ENCODE results near the gene CAV1. TPM values are rescaled to one million over a fixed set of nuclear protein-coding genes. Genes with fewer than 3 reads are reported as not detected.
A peak's percentile ranks its signal among the peaks of the same experiment; 100 is the strongest.

Gene CAV1
- total RNA-seq, 4 donors from 2014 or later: 301 to 490 (median 321) TPM

DNA sequence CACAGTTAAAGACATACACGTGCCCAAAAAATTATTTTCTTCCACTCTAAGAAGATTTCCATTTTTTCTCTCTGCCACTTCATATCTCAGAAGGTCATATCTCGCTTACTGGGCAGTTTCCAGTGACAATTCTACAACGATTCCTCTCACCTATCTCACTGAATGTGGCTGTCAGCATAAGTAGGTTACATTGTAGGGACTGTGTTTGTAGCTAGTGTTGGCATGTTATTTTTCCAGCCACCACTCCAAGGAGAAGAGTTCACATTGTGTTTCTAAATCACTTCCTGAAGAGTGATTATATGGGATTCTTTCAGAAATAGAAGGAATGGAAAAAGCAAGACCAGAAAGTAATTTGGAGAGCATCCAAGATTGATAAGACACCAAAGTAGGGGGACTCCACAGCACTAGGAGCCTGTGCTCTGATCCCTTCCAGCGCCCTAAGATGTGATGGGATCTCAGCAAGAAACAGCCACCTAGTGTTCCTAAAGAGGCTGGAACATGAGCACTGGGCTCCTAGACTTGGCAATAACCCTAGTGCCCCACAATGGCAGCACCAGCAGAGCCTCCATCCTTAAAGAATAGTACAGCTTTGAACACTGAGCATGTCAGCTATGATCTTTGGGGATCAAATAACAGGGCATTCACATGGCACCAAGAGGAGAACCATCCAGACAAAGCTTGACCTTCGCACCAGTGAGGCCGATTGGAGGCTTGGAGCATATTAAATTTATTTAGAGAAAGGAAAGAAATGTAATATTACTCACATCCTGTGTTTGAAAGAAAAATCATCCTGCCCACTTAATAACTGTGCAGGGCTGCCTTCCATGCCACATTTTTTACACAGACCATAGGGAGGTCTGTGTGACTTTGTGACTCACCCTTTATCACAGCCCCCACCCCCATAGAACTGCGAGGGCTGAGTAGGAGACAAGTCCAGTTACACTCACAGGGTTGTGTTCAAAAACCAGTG lies 51.8 kb downstream of the CAV1 start:
- Histone ChIP-seq H3K4me3 (replicated peaks in 1 of 3) (no peak overlapping the region), H3K4me1 (peaks cover 0 to 24% of the 10 kb centered on the region in 2 donors), H3K9me3 (no peaks in the 10 kb centered on the region), H3K27ac (peak overlapping the region in 2 of 3 donors; percentile 18 to 42), H3K36me3 (no peaks in the 10 kb centered on the region), H3K27me3 (no peaks in the 10 kb centered on the region)
- TF ChIP-seq, protein P1, sequence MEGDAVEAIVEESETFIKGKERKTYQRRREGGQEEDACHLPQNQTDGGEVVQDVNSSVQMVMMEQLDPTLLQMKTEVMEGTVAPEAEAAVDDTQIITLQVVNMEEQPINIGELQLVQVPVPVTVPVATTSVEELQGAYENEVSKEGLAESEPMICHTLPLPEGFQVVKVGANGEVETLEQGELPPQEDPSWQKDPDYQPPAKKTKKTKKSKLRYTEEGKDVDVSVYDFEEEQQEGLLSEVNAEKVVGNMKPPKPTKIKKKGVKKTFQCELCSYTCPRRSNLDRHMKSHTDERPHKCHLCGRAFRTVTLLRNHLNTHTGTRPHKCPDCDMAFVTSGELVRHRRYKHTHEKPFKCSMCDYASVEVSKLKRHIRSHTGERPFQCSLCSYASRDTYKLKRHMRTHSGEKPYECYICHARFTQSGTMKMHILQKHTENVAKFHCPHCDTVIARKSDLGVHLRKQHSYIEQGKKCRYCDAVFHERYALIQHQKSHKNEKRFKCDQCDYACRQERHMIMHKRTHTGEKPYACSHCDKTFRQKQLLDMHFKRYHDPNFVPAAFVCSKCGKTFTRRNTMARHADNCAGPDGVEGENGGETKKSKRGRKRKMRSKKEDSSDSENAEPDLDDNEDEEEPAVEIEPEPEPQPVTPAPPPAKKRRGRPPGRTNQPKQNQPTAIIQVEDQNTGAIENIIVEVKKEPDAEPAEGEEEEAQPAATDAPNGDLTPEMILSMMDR (IDR thresholded peaks at IDR 0.05): no peak
- intact Hi-C loops (cut with DNase I): no loop called here
- 64 to 75% methylated on average over 7 of the region's 7 CpGs for WGBS, 2 donors
- no peak for DNase-seq

DNA sequence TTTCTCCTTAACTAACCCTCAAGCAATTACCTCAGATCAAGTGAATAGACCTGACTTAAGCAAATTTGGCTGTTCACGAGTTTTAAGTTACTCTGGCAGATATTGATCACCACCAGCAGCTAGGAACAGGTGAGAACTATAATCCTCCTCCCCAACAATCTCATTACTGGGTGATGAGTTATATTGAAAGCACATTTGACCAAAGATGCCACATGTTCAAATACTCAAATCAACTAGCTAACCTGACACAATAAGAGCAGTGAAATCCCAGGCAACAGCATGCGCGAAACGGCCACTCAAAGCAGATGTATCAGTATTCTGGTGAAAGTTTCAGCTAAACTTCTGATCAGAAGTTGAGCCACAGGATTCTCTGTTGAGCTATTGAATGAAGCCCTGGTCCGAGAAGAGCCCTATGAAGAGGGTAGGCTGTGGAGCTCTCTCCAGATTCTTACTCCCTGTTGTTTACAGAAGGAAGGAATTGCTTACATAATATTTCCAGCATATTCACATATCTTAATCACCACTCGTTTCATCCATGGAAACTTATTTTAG lies 52.6 kb downstream of the CAV1 start:
- Histone ChIP-seq H3K27me3 (no peaks in the 10 kb centered on the region), H3K36me3 (no peaks in the 10 kb centered on the region), H3K27ac (peak overlapping the region in 1 of 3 donors; percentile 5), H3K4me3 (replicated peaks in 1 of 3) (no peak overlapping the region), H3K4me1 (peaks cover 0 to 24% of the 10 kb centered on the region in 2 donors), H3K9me3 (no peaks in the 10 kb centered on the region)
- 68 to 72% methylated on average over 6 of the region's 6 CpGs for WGBS, 2 donors
- DNase-seq: no peak
- intact Hi-C loops (cut with DNase I): no loop called here
- TF ChIP-seq, protein P1 (IDR thresholded peaks at IDR 0.05): no peak
- no peak for TF ChIP-seq POLR2A (IDR thresholded peaks at IDR 0.05)

DNA sequence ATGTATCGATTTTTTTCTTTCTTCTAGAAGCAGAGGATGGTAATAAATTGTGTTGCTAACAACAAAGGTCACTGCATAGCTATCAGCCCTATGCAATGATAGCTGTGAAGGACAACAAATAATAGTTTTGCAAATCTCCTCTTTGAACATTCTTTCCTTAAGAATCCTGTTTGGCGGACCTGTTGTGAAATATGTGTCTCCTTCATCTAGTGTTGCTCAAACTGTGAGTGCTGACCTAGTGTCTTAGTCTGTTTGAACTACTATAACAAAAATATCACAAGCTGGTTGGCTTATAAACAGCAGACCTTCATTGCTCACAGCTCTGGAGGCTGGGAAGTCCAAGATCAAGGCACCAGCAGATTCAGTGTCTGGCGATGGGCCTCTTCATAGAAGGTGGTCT lies 53.7 kb downstream of the CAV1 start:
- WGBS, 2 donors: 97 to 100% methylated on average over 3 of the region's 3 CpGs
- no peak for DNase-seq
- no peaks in the 10 kb centered on the region for H3K36me3 ChIP-seq
- H3K4me3 ChIP-seq (replicated peaks in 1 of 3): no peak overlapping the region
- TF ChIP-seq, protein P1 (IDR thresholded peaks at IDR 0.05): no peak
- TF ChIP-seq POLR2A (IDR thresholded peaks at IDR 0.05): no peak
- H3K4me1 ChIP-seq: peaks cover under 1 to 24% of the 10 kb centered on the region in 2 donors
- no peak overlapping the region for H3K27ac ChIP-seq
- no peaks in the 10 kb centered on the region for H3K27me3 ChIP-seq
- intact Hi-C loops (cut with DNase I): no loop called here
- no peaks in the 10 kb centered on the region for H3K9me3 ChIP-seq

DNA sequence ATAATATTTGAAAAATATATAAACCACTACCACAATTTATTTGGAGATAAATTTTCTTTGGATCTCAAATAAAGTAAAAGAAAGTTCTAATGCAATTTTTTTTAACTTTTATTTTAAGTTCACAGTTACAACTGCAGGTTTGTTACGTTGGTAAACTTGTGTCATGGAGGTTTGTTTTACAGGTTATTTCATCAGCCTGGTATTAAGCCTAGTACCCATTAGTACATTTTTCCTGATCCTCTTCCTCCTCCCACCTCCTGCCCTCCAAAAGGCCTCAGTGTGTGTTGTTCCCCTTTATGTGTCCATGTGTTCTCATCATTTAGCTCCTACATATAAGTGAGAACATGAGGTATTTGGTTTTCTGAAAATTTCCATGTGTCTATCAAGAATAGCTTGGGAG lies 54.5 kb downstream of the CAV1 start:
- H3K9me3 ChIP-seq: no peaks in the 10 kb centered on the region
- H3K27ac ChIP-seq: no peak overlapping the region
- DNase-seq: no peak
- H3K4me3 ChIP-seq (replicated peaks in 1 of 3): no peak overlapping the region
- H3K27me3 ChIP-seq: no peaks in the 10 kb centered on the region
- peaks cover 8 to 24% of the 10 kb centered on the region in 2 donors for H3K4me1 ChIP-seq
- no peaks in the 10 kb centered on the region for H3K36me3 ChIP-seq
- WGBS, 2 donors: 97 to 99% methylated on average over 1 of the region's 1 CpG
- intact Hi-C loops (cut with DNase I): no loop called here
- TF ChIP-seq POLR2A (IDR thresholded peaks at IDR 0.05): no peak
- TF ChIP-seq, protein P1 (IDR thresholded peaks at IDR 0.05): no peak

DNA sequence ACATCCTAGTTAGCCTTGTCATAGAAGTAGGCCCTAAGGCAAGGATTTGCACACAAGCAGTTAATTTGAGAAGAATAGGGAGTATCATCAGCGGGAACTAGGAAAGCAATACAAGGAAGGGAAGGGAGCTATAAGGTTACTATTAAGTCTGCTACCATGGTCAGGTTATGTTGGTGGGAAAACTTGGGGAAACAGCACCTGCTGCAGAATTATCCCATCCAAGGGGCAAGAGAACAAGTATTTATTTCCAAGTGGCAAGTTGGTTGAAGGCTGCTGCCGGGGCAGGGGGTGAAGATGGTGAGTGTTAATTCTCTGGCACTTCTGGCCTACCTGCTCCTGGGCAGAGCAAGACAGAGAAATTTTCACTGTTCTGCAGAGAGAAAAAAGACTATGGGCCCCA lies 55.0 kb downstream of the CAV1 start:
- Histone ChIP-seq H3K36me3 (no peaks in the 10 kb centered on the region), H3K9me3 (no peaks in the 10 kb centered on the region), H3K4me3 (replicated peaks in 1 of 3) (no peak overlapping the region), H3K4me1 (peaks cover 13 to 27% of the 10 kb centered on the region in 2 donors), H3K27me3 (no peaks in the 10 kb centered on the region), H3K27ac (no peak overlapping the region)
- TF ChIP-seq POLR2A (IDR thresholded peaks at IDR 0.05): no peak
- TF ChIP-seq, protein P1 (IDR thresholded peaks at IDR 0.05): no peak
- WGBS, 2 donors: 98% methylated on average over 2 of the region's 2 CpGs
- intact Hi-C loops (cut with DNase I): no loop called here
- DNase-seq: no peak

Data from thyroid gland (tissue), 4 donors.